GM12878 (cell line): Measurements from ENCODE around the gene RAB31. TPM values are rescaled to one million over a fixed set of nuclear protein-coding genes. Genes with fewer than 3 reads are reported as not detected.

Source experiments
- ATAC-seq: fragments of 200-7000 bp; cut with Tn5 transposase; 3 replicates; pipeline ENCODE4 v1.9.1; 2020; ENCODE audit warnings: mild to moderate bottlenecking, moderate library complexity
- BruUV-seq: library from RNA; stranded (reverse); fragments of 400-500 nt; replicated peaks from 2 replicates; lab custom pipeline; 2021; lab: Mats Ljungman, UMichigan
- CTCF ChIA-PET: fragments of 300-600 bp; sonication (Branson Sonifier 250); formaldehyde crosslinking; extraction: SDS; loops from one replicate; lab custom pipeline; 2021; ENCODE audit warnings: inconsistent platforms; lab: Yijun Ruan, JAX
- POLR2A ChIA-PET: fragments of 350-600 bp; formaldehyde crosslinking; extraction: SDS; loops from one replicate; lab custom pipeline; 2021; ENCODE audit warnings: inconsistent platforms; lab: Charles Lee
- RAD21 ChIA-PET: fragments of 300-600 bp; sonication (Branson Sonifier 250); formaldehyde crosslinking; loops from one replicate; lab custom pipeline; 2023; ENCODE audit warnings: antibody characterized with exemption; ENCODE audit not compliant: unreplicated experiment; lab: Charles Lee
- SMC1A ChIA-PET: fragments of 300-600 bp; sonication (Branson Sonifier 250); formaldehyde crosslinking; loops from one replicate; lab custom pipeline; 2023; ENCODE audit not compliant: unreplicated experiment, uncharacterized antibody; lab: Charles Lee
- DNase-seq: peaks from one replicate; pipeline ENCODE4 v3.0.0-alpha.2; 2011; ENCODE audit warnings: low read depth, low spot score
- FAIRE-seq: peaks from 3 replicates; lab custom pipeline; 2011; peaks lifted over from hg19 to GRCh38; lab: Jason Lieb, UNC
- H2AFZ ChIP-seq: 2 replicates; pipeline ENCODE4 v1.6.0; 2011; ENCODE audit warnings: low read depth, low read length, control low read depth; ENCODE audit not compliant: control insufficient read depth
- H3K27ac ChIP-seq: 2 replicates; pipeline ENCODE4 v1.5.1; 2011; ENCODE audit warnings: control low read depth; ENCODE audit not compliant: control insufficient read depth, insufficient read depth
- H3K27me3 ChIP-seq, 2 experiments: replicated peaks in 1 of 2; 2 replicates each; pipeline versions ENCODE4 v1.6.0 to v1.6.1; 2011; ENCODE audit warnings: low read length in 1 of 2; ENCODE audit not compliant: control insufficient read depth in 2 of 2, insufficient read depth in 2 of 2
- H3K36me3 ChIP-seq, 2 experiments: 2 replicates each; pipeline ENCODE4 v1.5.1; 2011; ENCODE audit warnings: low read length in 1 of 2; ENCODE audit not compliant: control insufficient read depth in 2 of 2, insufficient read depth in 2 of 2
- H3K4me1 ChIP-seq: 2 replicates; pipeline ENCODE4 v1.6.1; 2011; ENCODE audit warnings: mild to moderate bottlenecking, low read length, moderate library complexity, mixed read lengths; ENCODE audit not compliant: control insufficient read depth, insufficient read depth
- H3K4me2 ChIP-seq: 2 replicates; pipeline ENCODE4 v1.6.0; 2011; ENCODE audit warnings: control low read depth; ENCODE audit not compliant: control insufficient read depth, insufficient read depth
- H3K4me3 ChIP-seq: fragments of 200-600 bp; sonication (generic); 2 replicates; pipeline ENCODE4 v1.5.1; 2016
- H3K79me2 ChIP-seq: 2 replicates; pipeline ENCODE4 v1.6.0; 2011; ENCODE audit warnings: low read length; ENCODE audit not compliant: control insufficient read depth, insufficient read depth
- H3K9ac ChIP-seq: 2 replicates; pipeline ENCODE4 v1.8.0; 2011; ENCODE audit warnings: low read length, control low read depth, mixed read lengths; ENCODE audit not compliant: control insufficient read depth, insufficient read depth
- H3K9me3 ChIP-seq: replicated peaks from 3 replicates; pipeline ENCODE4 v1.5.1; 2011; ENCODE audit warnings: mild to moderate bottlenecking, low read length; ENCODE audit not compliant: control insufficient read depth, insufficient read depth
- H4K20me1 ChIP-seq: 2 replicates; pipeline ENCODE4 v1.6.0; 2011; ENCODE audit not compliant: control insufficient read depth, insufficient read depth
- ASH2L ChIP-seq: fragments of 300-600, 200-600 bp; sonication (generic); IDR thresholded peaks from 2 replicates; pipeline ENCODE4 v1.6.1; 2017; ENCODE audit warnings: low read depth, mild to moderate bottlenecking, borderline replicate concordance
- SPI1 ChIP-seq: IDR thresholded peaks from 2 replicates; pipeline ENCODE4 v1.6.1; 2011; ENCODE audit warnings: low read depth, mild to moderate bottlenecking, low read length, moderate library complexity, borderline replicate concordance; ENCODE audit not compliant: insufficient read depth
- ZNF622 ChIP-seq: fragments of 450-650 bp; IDR thresholded peaks from 2 replicates; pipeline ENCODE4 v1.6.1; 2017; ENCODE audit warnings: mild to moderate bottlenecking, inconsistent platforms
- WGBS: methylation state at CpG from one replicate; pipeline ENCODE4 v1.1.6; 2016; ENCODE audit warnings: low lambda C conversion rate; ENCODE audit not compliant: insufficient replicate concordance, insufficient coverage; ENCODE audit errors: missing lambda C conversion rate; 5-methylcytosine and 5-hydroxymethylcytosine counted together
- in situ Hi-C: fragments of 300-500 bp; cut with MboI; formaldehyde crosslinking; loops from 9 replicates; pipeline ENCODE4 v1.14.3; 2018; ENCODE audit warnings: mixed read lengths
- intact Hi-C: fragments of 100-400 bp; cut with micrococcal nuclease; formaldehyde crosslinking; loops from one replicate; pipeline ENCODE4 v1.14.2; 2022; ENCODE audit not compliant: unreplicated experiment
- polyA plus RNA-seq, 11 experiments: library from polyadenylated mRNA; depleted of rRNA in 4 of 11; unstranded in 6 of 11; stranded (reverse) in 5 of 11; fragments of >200 nt; fragmentation: Nextera tagmentation in 4 of 11; fragmentation: Illumina TruSeq in 1 of 11; extraction: Ambion mirVana in 4 of 11; extraction: Trizol in 1 of 11; gene quantifications; 1 replicate in 1 of 11; 2 replicates in 10 of 11; pipeline versions ENCODE4 v1.2.1 to v1.2.3, GENCODE V29; 2011 to 2016; ENCODE audit warnings: inconsistent platforms in 2 of 11, missing spikeins in 2 of 11, low read depth in 1 of 11
- total RNA-seq, 4 experiments: library from RNA; depleted of rRNA in 3 of 4; stranded (reverse); fragments of >200 nt in 3 of 4; fragmentation: Illumina TruSeq in 1 of 4; extraction: Trizol in 1 of 4; gene quantifications; 2 replicates each; pipeline versions ENCODE4 v1.2.1 to v1.2.3, GENCODE V29; 2013 to 2021

Gene RAB31
- total and polyA plus RNA-seq, 10 of the 15 experiments (the other 5 are each of a cell fraction or from before 2014, with no cell fraction given) = 0.80 to 23.3 (median 12.2) TPM

DNA sequence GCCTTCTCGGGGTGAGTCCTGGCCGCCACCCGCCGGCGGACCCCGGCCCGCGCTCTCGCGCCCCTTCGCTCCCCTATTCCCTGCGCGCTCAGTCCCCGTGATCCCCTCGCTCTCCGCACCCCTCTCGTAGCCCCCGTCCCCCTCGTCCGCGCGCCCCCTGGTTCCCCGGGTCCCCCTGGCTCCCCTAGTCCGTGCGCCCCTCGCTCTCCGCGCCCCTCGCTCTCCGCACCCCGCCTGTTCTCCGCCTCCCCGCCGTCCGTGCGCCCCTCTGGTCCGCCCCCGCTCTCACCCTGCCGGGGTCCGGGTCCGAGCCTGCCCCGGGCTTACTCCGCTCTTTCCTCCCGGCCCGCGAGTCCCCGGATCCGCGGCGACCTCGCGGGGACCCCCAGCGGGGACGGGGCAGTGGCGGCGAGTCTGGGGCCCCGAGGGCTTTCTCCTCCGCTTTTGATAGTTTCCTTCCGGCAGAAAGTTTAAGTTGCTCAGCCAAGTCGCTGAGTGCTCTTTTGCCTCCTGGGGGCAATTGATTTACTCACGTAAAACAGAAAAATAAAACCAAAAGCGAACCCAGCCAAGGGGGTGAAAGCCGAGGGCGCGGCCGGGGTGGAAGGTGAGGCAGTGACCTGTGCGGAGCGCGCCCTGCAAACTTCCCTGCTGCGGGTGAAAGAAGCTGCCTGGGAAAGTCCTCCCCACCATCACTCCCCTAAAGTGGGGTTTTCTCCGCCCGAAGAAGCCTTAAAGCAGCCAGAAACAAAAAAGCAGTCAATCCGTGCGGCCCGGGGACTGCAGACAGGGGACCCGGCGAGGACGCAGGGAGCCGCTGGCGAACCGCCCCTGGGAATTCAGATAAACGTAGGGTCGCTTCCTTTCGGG lies 568 bp downstream of the RAB31 start (continued):
- TF ChIP-seq ASH2L = peak; percentile 46; the same call in 1 of the 2 replicates

DNA sequence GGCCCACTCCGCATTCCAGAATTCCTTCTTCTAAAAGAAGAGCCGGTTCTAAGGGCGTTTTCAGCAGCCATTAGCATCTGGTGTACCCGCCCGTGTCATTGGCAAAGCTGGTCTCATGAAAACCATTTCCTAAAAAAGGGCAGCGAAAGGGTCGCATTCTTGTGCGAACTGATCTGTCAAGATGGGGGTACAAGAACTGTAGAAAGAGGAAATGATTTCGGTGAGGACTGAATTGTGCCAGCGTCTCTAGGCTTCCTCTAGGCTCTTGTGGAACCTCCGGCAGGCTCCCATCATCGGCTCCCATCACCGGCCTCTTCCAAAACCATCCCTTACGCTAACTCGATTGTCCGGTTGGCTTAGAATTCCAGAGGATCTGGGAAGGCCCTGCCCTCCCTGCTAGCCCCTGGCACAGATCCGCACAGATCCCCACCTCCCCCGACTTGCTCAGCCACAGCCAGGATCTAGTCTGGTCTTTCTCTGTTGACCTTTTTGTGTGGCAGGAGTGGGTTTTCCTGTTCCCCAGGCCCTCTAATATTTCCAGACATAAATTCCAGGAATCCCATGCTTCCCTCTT lies 1.3 kb downstream of the RAB31 start:
- RAD21 ChIA-PET = no interaction called here
- no peaks in the 10 kb centered on the region for H4K20me1 ChIP-seq
- 11% methylated on average over 18 of the region's 18 CpGs for WGBS
- DNase-seq (no peak), ATAC-seq (no peak), FAIRE-seq (no peak)
- H3K27me3 ChIP-seq = peaks cover 2 to 10% of the 10 kb centered on the region in 2 experiments
- no peak for TF ChIP-seq ZNF622
- peak; percentile 48; the same call in 1 of the 2 replicates for TF ChIP-seq SPI1
- H3K27ac ChIP-seq = no peak overlapping the region
- H3K36me3 ChIP-seq = no peaks in the 10 kb centered on the region
- no peaks in the 10 kb centered on the region; the same call in 2 of the 3 replicates for H3K9me3 ChIP-seq
- BruUV-seq = TSS peak; percentile 54
- peaks cover 35% of the 10 kb centered on the region for H3K4me1 ChIP-seq
- peak overlapping the region; percentile 85 for H3K4me2 ChIP-seq
- in situ Hi-C loops = no loop called here
- H3K79me2 ChIP-seq = peaks cover 5% of the 10 kb centered on the region
- H3K4me3 ChIP-seq = peak overlapping the region; percentile 91
- POLR2A ChIA-PET = no interaction called here
- H2AFZ ChIP-seq = peak overlapping the region; percentile 54; the same call in 1 of the 2 replicates
- H3K9ac ChIP-seq = peak overlapping the region; percentile 79
- SMC1A ChIA-PET = no interaction called here
- CTCF ChIA-PET = no interaction called here
- intact Hi-C loops = loop anchor here (10.0 kb wide), 1 partner anchor 95 kb away; the partner anchor contains the start of gene PPP4R1
